SK-N-MC (cell line): Measurements from ENCODE around the gene LRPAP1.

Source experiments
- DNase-seq: peaks from one replicate; pipeline ENCODE4 v3.0.0-alpha.2; 2011; ENCODE audit warnings: low read depth, low spot score
- H3K27ac ChIP-seq: fragments of 200-600 bp; sonication (generic); 2 replicates; pipeline ENCODE4 v1.5.1; 2016; ENCODE audit warnings: mixed run types
- H3K36me3 ChIP-seq: fragments of 200-600 bp; sonication (generic); 2 replicates; pipeline ENCODE4 v1.6.1; 2017; ENCODE audit warnings: antibody characterized with exemption, low read length, mixed read lengths; ENCODE audit not compliant: insufficient read depth
- H3K4me3 ChIP-seq: fragments of 200-600 bp; sonication (generic); 2 replicates; pipeline ENCODE4 v1.5.1; 2016
- H3K9ac ChIP-seq: fragments of 200-600 bp; sonication (generic); 2 replicates; pipeline ENCODE4 v1.8.0; 2017; ENCODE audit warnings: mixed run types, mixed read lengths; ENCODE audit not compliant: insufficient read length
- H3K9me3 ChIP-seq: fragments of 200-600 bp; sonication (generic); 2 replicates; pipeline ENCODE4 v1.6.1; 2017; ENCODE audit warnings: low read depth, mild to moderate bottlenecking, antibody characterized with exemption, low read length, moderate library complexity, mixed read lengths
- EZH2 ChIP-seq: fragments of 200-600 bp; sonication (generic); IDR thresholded peaks from one replicate; pipeline ENCODE4 v1.6.1; 2017; ENCODE audit warnings: antibody characterized with exemption
- FOXP2 ChIP-seq: optimal IDR thresholded peaks from 2 replicates; pipeline ENCODE3; 2011; ENCODE audit warnings: mild to moderate bottlenecking, moderate library complexity; ENCODE audit not compliant: insufficient read depth; ENCODE audit errors: extremely low read length, control extremely low read depth
- POLR2AphosphoS5 ChIP-seq: IDR thresholded peaks from 2 replicates; pipeline ENCODE4 v1.6.1; 2012; ENCODE audit warnings: mild to moderate bottlenecking, low read depth, low read length, borderline replicate concordance

LRPAP1 gene

DNA sequence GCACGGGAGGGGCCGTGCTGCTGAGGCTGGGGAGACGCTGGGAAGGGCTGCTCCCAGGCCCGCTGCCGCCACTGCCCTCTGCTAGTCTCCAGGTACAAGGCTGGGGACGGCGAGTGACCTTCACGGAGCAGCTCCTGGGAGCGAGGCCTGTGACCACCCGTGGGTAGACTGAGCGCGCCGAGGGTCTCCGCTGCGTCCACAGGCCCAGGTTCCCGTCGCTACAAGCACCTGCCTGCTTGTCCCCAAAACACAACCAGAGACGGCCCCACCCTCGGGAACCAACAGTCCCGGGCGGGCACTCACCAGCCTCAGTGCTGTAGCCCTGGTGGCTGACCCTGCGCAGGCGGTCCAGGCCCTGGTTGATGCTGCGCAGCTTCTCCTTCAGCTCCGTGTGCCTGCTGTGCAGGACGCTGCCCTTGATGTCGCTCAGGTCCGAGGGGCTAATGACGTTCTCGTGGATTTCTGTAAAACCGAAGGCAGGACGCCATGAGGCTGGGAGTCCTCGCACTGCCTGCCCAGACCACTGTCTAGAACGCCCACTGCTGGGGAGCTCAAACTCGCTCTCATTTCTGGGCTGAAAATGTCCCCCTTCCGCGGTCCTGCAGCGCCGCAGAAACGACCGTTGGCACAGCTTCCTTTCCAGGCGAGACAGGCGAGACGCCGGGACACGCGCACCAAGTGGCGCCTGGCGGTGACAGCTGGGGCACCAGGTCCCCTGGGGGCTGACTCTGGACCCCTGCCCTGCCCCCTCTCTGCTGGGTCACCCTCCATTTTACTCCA, 14.3 kb downstream of the LRPAP1 start:
- peaks cover 22% of the 10 kb centered on the region; the same call in 1 of the 2 replicates for H3K36me3 ChIP-seq
- no peak overlapping the region for H3K4me3 ChIP-seq
- no peaks in the 10 kb centered on the region for H3K9me3 ChIP-seq
- no peak overlapping the region for H3K9ac ChIP-seq
- no peak for TF ChIP-seq POLR2AphosphoS5
- no peak overlapping the region for H3K27ac ChIP-seq
- DNase-seq = no peak

DNA sequence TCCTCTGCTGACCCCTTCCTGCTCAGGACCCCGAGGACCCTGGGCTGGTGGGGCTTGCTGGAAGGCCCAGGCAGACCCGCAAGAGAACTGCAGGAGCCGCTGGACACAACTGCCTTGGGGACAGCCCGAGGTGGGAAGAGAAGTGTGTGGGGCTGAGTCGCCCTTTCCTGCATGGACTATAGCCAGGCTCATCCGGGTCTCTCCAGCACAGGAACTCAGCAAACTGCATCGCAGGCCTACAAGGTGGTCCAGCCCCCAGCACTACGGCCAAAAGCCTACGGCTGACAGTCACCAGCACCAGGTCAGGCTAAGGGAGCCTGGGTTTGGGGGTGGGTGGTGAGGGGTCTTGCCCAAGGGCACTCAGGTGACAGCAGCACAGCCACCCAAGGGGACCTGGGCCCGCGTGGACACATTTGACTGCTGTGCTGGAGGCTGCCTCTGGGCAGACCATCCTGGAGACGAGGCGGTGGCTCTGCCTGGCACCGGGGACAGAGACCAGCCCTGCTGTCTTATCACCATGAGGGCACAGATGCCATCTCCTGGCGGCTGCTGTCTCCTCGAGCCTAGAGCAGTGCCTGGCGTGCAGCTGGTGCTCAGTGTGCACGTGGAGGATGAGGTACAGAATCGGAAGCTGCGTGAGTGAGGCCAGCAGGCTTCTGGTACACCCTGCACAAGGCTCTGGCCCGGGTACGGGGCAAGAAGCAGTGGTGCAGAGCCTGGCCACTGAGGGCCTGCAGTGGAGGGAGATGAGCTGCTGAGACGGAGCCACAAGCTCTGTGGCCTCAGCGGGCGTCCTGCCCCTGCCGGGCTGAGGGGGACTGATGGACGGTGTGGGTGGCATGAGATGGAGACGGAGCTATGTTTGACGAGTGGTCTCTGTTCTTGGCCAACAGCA, 15.1 kb downstream of the LRPAP1 start:
- Histone ChIP-seq H3K9ac (no peak overlapping the region), H3K36me3 (peaks cover 28% of the 10 kb centered on the region; the same call in 1 of the 2 replicates), H3K27ac (no peak overlapping the region), H3K4me3 (no peak overlapping the region), H3K9me3 (no peaks in the 10 kb centered on the region)
- no peak for DNase-seq
- TF ChIP-seq EZH2 = no peak
- no peak for TF ChIP-seq FOXP2
- no peak for TF ChIP-seq POLR2AphosphoS5

DNA sequence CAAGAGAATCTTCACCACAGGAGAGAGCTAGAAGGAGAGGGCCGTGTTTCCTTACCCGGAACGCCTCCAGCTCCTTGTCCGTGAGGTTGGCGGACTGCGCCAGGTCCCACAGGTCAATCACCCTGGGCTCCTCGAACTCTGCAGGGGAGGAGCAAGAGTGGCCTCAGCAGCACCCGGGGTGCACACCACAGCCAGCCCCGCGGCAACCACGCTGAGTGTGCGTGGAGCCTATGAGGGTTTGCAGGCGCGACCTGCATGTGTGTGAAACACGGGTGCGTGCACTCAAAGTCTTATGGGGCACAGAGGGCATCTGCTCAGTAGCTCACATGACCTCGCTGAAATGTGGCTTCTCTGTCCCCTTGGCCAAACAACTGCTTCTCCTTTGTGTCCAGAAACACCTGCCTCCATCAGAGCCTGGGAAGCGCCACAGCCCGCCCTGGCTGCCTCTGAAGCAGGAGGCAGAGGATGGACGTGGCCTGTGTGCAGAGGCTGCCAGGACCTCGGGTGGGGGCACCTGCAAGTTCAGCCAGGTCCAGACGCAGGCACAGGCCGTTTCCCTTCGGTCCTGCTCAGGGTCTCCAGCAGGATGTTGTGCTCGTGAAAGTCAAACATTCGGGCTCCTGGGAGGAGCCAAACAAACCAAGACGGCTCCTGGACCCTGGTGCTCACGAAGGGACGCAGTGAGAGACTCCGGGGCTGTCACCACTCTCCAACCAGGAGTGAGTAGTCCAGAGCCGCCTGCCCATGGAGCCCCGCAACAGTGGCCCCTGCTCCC, 16.0 kb downstream of the LRPAP1 start:
- Histone ChIP-seq H3K9ac (no peak overlapping the region), H3K27ac (no peak overlapping the region), H3K36me3 (peaks cover 30% of the 10 kb centered on the region; the same call in 1 of the 2 replicates), H3K9me3 (no peaks in the 10 kb centered on the region), H3K4me3 (no peak overlapping the region)
- DNase-seq = no peak
- TF ChIP-seq POLR2AphosphoS5 (no peak), EZH2 (no peak), FOXP2 (no peak)

DNA sequence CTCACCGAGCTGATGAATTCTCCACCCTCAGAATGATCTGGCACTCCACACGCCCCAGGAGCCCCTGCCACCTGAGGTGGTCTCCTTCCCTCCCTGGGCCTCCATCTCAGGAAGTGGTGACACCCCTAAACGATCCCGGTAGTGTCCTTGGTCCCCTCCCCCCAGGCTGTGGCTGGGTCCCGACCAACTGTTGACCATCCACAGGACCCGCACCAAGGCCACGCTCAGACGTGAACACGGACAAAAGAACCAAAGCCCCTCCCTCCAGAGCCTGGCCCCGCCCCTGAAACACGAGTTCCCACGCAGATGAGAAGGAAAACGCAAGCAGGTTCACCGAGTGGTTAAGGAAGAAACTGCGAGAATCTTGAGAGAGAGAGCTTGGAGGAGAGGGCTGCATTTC, 16.6 kb downstream of the LRPAP1 start:
- peaks cover 36% of the 10 kb centered on the region; the same call in 1 of the 2 replicates for H3K36me3 ChIP-seq
- TF ChIP-seq FOXP2 (no peak), EZH2 (no peak), POLR2AphosphoS5 (no peak)

DNA sequence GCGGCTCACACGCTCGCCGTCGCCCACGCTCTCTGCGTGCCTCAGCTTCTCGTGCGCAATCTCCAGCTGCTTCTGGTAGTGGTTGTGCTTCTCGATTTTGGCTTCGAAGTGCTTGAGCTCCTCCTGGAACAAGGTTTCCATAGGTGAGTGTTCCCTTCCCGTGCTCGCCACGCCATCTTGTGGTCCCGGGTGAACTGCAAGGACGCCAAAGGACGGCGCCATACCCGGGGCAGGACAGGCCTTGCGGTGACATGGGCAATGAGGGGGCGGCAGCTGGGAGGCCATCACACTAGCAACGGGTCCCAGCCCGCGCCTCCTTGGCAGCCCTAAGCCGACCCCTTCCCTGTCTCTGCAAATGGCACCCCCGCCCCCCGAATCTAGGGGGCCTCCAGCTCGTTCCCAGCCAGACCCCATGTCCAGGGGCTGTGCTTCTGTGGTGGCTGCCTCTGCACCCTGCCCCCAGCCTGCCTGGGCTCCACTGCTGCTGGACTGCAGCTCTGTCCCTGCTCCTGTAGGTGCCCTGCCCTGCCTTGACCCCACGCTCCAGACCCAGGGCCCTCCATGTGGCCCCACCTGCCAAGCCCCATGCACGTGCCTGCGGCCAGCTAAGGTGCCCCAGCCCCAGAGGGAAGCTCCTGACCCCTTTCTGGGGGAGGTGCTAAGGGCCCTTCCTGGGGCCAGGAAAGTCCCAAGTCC, 17.3 kb downstream of the LRPAP1 start:
- no peak overlapping the region for H3K27ac ChIP-seq
- TF ChIP-seq FOXP2 (no peak), EZH2 (no peak), POLR2AphosphoS5 (no peak)
- no peaks in the 10 kb centered on the region for H3K9me3 ChIP-seq
- DNase-seq = no peak
- peaks cover 36% of the 10 kb centered on the region; the same call in 1 of the 2 replicates for H3K36me3 ChIP-seq
- no peak overlapping the region for H3K9ac ChIP-seq
- H3K4me3 ChIP-seq = no peak overlapping the region

More for the DNA sequence above, 16.6 kb downstream of the LRPAP1 start:
- Histone ChIP-seq H3K9ac (no peak overlapping the region), H3K9me3 (no peaks in the 10 kb centered on the region), H3K4me3 (no peak overlapping the region), H3K27ac (no peak overlapping the region)
- DNase-seq = no peak

DNA sequence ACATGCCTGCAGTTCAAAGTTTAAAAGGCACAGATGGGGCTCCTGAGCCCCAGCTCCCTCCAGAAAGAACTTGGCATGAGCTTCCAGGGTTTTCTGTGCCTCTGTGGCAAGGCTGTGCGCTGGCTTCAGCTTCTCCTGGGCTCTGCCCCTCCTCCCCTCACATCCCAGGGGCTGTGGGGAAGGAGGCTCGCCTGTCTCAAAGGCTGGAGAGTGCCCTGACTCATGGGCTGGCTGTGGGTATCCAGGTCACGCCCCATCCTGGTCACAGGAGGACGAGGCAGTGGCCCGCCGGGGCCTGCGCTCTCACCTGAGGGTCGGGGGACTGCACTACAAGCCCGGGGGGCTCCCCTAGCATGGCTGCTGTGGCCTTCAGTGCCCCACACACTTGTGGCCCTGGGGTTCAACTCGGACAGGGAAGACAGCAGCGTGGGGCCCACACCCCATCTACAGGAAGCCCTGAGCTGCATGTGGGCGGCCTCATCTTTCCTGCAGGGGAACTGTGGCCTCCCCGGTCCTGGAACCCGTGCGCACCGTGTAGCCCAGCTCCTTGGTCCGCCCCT, 17.9 kb downstream of the LRPAP1 start:
- DNase-seq = no peak
- Histone ChIP-seq H3K36me3 (peaks cover 31% of the 10 kb centered on the region; the same call in 1 of the 2 replicates), H3K4me3 (no peak overlapping the region), H3K27ac (no peak overlapping the region), H3K9me3 (no peaks in the 10 kb centered on the region), H3K9ac (no peak overlapping the region)
- TF ChIP-seq POLR2AphosphoS5 = no peak
- TF ChIP-seq EZH2 = no peak
- TF ChIP-seq FOXP2 = no peak

DNA sequence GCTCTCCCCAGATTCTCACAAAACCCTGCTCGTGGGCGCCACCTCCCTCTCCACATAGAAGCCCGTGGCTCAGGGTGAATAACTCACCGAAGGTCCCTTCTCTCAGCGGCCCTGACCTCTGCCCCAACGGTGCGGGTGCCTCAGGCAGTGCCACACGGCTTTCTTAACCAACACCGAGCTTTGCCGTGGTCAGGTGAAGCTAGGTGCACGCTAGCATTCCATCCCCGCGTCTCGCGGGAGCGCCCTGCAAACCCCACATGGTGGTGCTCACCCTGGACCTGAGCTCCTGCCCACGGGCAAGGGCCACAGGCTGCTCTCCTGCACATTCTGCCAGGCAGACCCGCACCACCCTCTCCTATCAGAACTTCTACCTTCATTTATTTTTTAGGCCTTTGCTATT, 18.4 kb downstream of the LRPAP1 start:
- no peaks in the 10 kb centered on the region for H3K9me3 ChIP-seq
- H3K36me3 ChIP-seq = peaks cover 31% of the 10 kb centered on the region; the same call in 1 of the 2 replicates
- no peak overlapping the region for H3K4me3 ChIP-seq
- H3K27ac ChIP-seq = no peak overlapping the region
- no peak overlapping the region for H3K9ac ChIP-seq
- DNase-seq = no peak
- TF ChIP-seq FOXP2 = no peak
- no peak for TF ChIP-seq EZH2
- TF ChIP-seq POLR2AphosphoS5 = no peak
